Parathyroid adenoma (tissue), 2 donors: ENCODE measurements around the gene NDST3.

Experiments used
- H2AFZ ChIP-seq: fragments of 300-600 bp; sonication (generic); one replicate; pipeline ENCODE4 v1.7.0; 2017; ENCODE audit warnings: antibody characterized with exemption, mild to moderate bottlenecking
- H3K27ac ChIP-seq: fragments of 300-600 bp; sonication (generic); one replicate; pipeline ENCODE4 v1.7.0; 2017
- H3K27me3 ChIP-seq: fragments of 300-600 bp; sonication (generic); one replicate; pipeline ENCODE4 v1.7.0; 2017; ENCODE audit warnings: low read length; ENCODE audit not compliant: control insufficient read depth, insufficient read depth
- H3K36me3 ChIP-seq: fragments of 300-600 bp; sonication (generic); one replicate; pipeline ENCODE4 v1.7.0; 2017; ENCODE audit warnings: low read length; ENCODE audit not compliant: control insufficient read depth, insufficient read depth
- H3K4me1 ChIP-seq: fragments of 300-600 bp; sonication (generic); one replicate; pipeline ENCODE4 v1.7.0; 2017; ENCODE audit warnings: control low read depth
- H3K4me2 ChIP-seq: fragments of 300-600 bp; sonication (generic); one replicate; pipeline ENCODE4 v1.7.0; 2017; ENCODE audit warnings: low read length
- H3K4me3 ChIP-seq: fragments of 300-600 bp; sonication (generic); one replicate; pipeline ENCODE4 v1.7.0; 2017; ENCODE audit warnings: low read depth, low read length
- H3K79me2 ChIP-seq: fragments of 300-600 bp; sonication (generic); one replicate; pipeline ENCODE4 v1.7.0; 2017; ENCODE audit warnings: control low read depth
- H3K9ac ChIP-seq: fragments of 300-600 bp; sonication (generic); one replicate; pipeline ENCODE4 v1.7.0; 2017; ENCODE audit warnings: mild to moderate bottlenecking
- H3K9me3 ChIP-seq: fragments of 300-600 bp; sonication (generic); one replicate; pipeline ENCODE4 v1.7.0; 2017; ENCODE audit warnings: low read length; ENCODE audit not compliant: control insufficient read depth
- CTCF ChIP-seq: fragments of 300-600 bp; sonication (generic); IDR thresholded peaks from one replicate; pipeline ENCODE4 v1.7.0; 2017; ENCODE audit warnings: antibody characterized with exemption, mild to moderate bottlenecking
- donor health status: primary hyperparathyroidism.

Gene NDST3

GRCh38 chr4:118224243-118224829 is 190.1 kb downstream of the NDST3 start:
- no peaks in the 10 kb centered on the region for H3K36me3 ChIP-seq
- H3K4me2 ChIP-seq: no peak overlapping the region
- peak; percentile 38 for TF ChIP-seq CTCF
- no peak overlapping the region for H3K27ac ChIP-seq
- H3K4me3 ChIP-seq: no peak overlapping the region
- H3K9ac ChIP-seq: no peak overlapping the region
- H3K4me1 ChIP-seq: no peaks in the 10 kb centered on the region
- no peaks in the 10 kb centered on the region for H3K9me3 ChIP-seq
- no peaks in the 10 kb centered on the region for H3K79me2 ChIP-seq
- no peaks in the 10 kb centered on the region for H3K27me3 ChIP-seq
- no peak overlapping the region for H2AFZ ChIP-seq

GRCh38 chr4:118225511-118225910 is 191.2 kb downstream of the NDST3 start:
- Histone ChIP-seq H3K27me3 (no peaks in the 10 kb centered on the region), H3K9me3 (no peaks in the 10 kb centered on the region), H3K4me2 (no peak overlapping the region), H3K4me1 (no peaks in the 10 kb centered on the region), H3K27ac (no peak overlapping the region), H3K79me2 (no peaks in the 10 kb centered on the region), H3K36me3 (no peaks in the 10 kb centered on the region), H2AFZ (no peak overlapping the region), H3K9ac (no peak overlapping the region), H3K4me3 (no peak overlapping the region)
- TF ChIP-seq CTCF: no peak

- no peak for TF ChIP-seq CTCF
These were observed 192.2 kb downstream of the NDST3 start for GRCh38 chr4:118226311-118227010.

GRCh38 chr4:118235566-118236120 is 201.4 kb downstream of the NDST3 start:
- H3K36me3 ChIP-seq: no peaks in the 10 kb centered on the region
- H3K9me3 ChIP-seq: no peaks in the 10 kb centered on the region
- no peaks in the 10 kb centered on the region for H3K79me2 ChIP-seq
- no peak for TF ChIP-seq CTCF
- H3K27me3 ChIP-seq: no peaks in the 10 kb centered on the region
- no peak overlapping the region for H3K4me2 ChIP-seq
- no peak overlapping the region for H3K4me3 ChIP-seq
- no peak overlapping the region for H2AFZ ChIP-seq
- no peak overlapping the region for H3K27ac ChIP-seq
- no peak overlapping the region for H3K9ac ChIP-seq
- H3K4me1 ChIP-seq: no peaks in the 10 kb centered on the region

More at GRCh38 chr4:118226311-118227010, 192.2 kb downstream of the NDST3 start:
- Histone ChIP-seq H3K4me3 (no peak overlapping the region), H2AFZ (no peak overlapping the region), H3K9ac (no peak overlapping the region), H3K4me1 (no peaks in the 10 kb centered on the region), H3K27ac (no peak overlapping the region), H3K27me3 (no peaks in the 10 kb centered on the region), H3K36me3 (no peaks in the 10 kb centered on the region), H3K79me2 (no peaks in the 10 kb centered on the region), H3K4me2 (no peak overlapping the region), H3K9me3 (no peaks in the 10 kb centered on the region)
